GM19395 (cell line): Measurements from ENCODE around the gene NDUFB7.

Experiments
- ATAC-seq: cut with Tn5 transposase; IDR thresholded peaks from one replicate; pipeline ENCODE4 v1.9.1; 2021; ENCODE audit warnings: mild to moderate bottlenecking, moderate library complexity; ENCODE audit not compliant: unreplicated experiment

The NDUFB7 gene

DNA sequence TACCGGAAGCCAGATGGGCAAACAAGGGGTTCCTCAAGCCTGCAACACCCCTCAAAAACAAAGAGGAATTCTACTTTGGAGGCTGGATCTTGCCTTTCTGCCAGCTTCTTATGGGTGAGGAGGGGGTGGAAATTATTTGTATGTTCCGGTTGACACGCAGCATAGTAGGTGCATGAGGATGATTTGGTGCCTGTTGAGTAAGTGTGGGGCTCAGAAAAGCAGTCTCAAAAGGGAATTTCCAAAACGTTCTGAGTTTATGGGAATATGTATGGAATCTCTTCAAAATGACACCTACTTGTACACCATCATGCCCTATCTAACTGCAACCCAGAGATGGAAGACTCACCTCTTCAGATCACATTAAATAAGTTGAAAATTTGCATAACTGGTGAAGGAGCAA is 45.4 kb downstream of the NDUFB7 start:
- ATAC-seq, result no peak

DNA sequence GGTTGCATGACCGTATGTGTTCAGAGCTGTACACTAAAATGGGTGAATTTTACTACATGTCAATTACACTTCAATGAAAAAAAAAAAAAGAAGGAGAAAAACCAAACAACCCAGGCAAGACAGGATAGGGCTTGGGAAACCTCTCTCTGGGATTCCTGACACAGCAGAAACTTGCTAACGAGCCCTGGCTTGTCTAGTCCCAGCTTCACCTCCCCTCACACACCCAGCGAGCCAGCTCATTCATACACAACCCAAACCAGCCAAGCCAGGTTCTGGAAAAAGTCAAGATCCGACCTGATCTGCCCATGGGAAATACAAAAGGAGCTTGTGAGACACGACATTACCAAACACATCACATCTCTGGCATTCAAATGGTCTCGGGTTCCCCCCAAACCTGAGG is 46.1 kb downstream of the NDUFB7 start:
- no peak for ATAC-seq

- ATAC-seq, result no peak
These were observed 51.3 kb downstream of the NDUFB7 start for GRCh38 chr19:14520543-14520942.

DNA sequence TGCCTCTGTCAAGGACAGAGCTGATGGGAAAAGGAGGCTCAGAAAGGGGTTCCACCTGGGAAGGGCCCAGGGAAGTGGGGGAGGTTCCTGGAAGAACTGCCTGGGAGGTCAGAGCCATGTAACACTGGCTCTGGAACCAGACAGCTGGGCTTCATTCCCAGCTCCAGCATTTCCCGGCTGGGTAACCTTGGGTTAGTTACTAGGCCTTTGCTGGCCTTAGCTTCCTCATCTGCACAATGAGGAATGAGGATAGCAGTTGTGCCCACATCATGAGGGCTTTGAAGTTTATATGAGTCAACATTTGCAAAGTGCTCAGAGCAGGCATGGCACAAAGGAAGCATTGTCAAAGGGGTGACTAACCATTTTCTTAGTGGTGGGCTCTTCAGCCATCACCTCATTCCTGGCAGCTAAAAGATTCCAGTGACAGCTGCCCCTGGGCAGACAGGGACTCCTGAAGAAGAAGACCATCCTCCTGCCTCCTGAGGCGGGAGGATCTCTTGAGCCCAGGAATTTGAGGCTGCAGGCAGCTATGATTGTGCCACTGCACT is 51.9 kb downstream of the NDUFB7 start:
- ATAC-seq, result no peak

- no peak for ATAC-seq
These were observed 52.5 kb downstream of the NDUFB7 start for GRCh38 chr19:14519245-14519859.

- peak; percentile 57 for ATAC-seq
These were observed 53.9 kb downstream of the NDUFB7 start, which contains the start of gene DNAJB1 for GRCh38 chr19:14517840-14518505. Gene DNAJB1 (minus strand): TSS chr19:14518397. CDS start chr19:14518349, 48 bp downstream.

DNA sequence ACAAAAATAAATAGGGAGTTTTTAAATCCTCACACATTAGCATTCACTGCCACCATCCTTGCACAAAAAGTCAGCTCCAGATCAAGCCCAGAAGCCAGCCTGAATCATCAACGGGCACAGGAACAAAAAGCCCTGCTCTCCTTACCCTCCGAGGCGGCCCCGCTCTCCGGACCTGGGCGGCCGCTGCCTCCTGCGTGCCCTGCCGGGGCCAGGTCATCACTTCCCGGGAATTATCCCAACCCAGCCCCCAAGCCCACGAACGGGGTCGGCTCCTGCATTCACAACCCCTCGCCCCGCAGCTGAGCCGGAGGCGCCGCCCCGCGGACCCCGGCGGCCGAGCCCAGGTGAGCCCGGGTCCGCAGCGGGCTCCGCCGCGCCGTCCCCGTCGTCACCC is 54.4 kb downstream of the NDUFB7 start:
- ATAC-seq, result peak; percentile 1

- no peak for ATAC-seq
These were observed 55.0 kb downstream of the NDUFB7 start for GRCh38 chr19:14516746-14517438.
